SK-N-SH treated with all-trans-retinoic acid at 6 μM for 48 hours (cell line): ENCODE data around the gene CHSY3.

Experiments used
- ATAC-seq: fragments of 200-7000 bp; cut with Tn5 transposase; 3 replicates; pipeline ENCODE4 v1.9.1; 2020; ENCODE audit warnings: mild to moderate bottlenecking, moderate library complexity
- ARNTL ChIP-seq: fragments of 450-650 bp; formaldehyde crosslinking; IDR thresholded peaks from 2 replicates; pipeline ENCODE4 v1.5.0; 2020; ENCODE audit warnings: low read depth, mild to moderate bottlenecking, moderate library complexity, borderline replicate concordance
- BACH2 ChIP-seq: fragments of 250-450 bp; sonication (Bioruptor Pico); IDR thresholded peaks from 2 replicates; pipeline ENCODE4 v1.9.0; 2021; ENCODE audit warnings: mild to moderate bottlenecking, borderline replicate concordance
- CREB5 ChIP-seq: fragments of 250-450 bp; sonication (Bioruptor Pico); IDR thresholded peaks from 2 replicates; pipeline ENCODE4 v1.5.1; 2020; ENCODE audit warnings: low read depth, mild to moderate bottlenecking, moderate library complexity
- CSDC2 ChIP-seq: fragments of 250-450 bp; sonication (Bioruptor Pico); IDR thresholded peaks from 2 replicates; pipeline ENCODE4 v1.5.0; 2020; ENCODE audit warnings: mild to moderate bottlenecking, moderate library complexity
- CSRNP3 ChIP-seq: fragments of 250-450 bp; sonication (Bioruptor Pico); IDR thresholded peaks from 2 replicates; pipeline ENCODE4 v1.5.1; 2021; ENCODE audit warnings: mild to moderate bottlenecking, moderate library complexity
- ESRRG ChIP-seq: fragments of 250-450 bp; sonication (Bioruptor Pico); IDR thresholded peaks from 2 replicates; pipeline ENCODE4 v1.6.1; 2021; ENCODE audit warnings: mild to moderate bottlenecking
- GLIS3 ChIP-seq: fragments of 250-450 bp; sonication (Bioruptor Pico); IDR thresholded peaks from 2 replicates; pipeline ENCODE4 v1.5.0; 2020; ENCODE audit warnings: mild to moderate bottlenecking, moderate library complexity
- ISL1 ChIP-seq: fragments of 250-450 bp; sonication (Bioruptor Pico); IDR thresholded peaks from 2 replicates; pipeline ENCODE4 v2.1.2; 2022; ENCODE audit warnings: mild to moderate bottlenecking, moderate library complexity
- OSR1 ChIP-seq: fragments of 250-450 bp; sonication (Bioruptor Pico); IDR thresholded peaks from 2 replicates; pipeline ENCODE4 v1.8.0; 2022; ENCODE audit warnings: moderate library complexity, mild to moderate bottlenecking, inconsistent platforms
- PATZ1 ChIP-seq: fragments of 250-450 bp; sonication (Bioruptor Pico); IDR thresholded peaks from 2 replicates; pipeline ENCODE4 v1.8.0; 2020; ENCODE audit warnings: mild to moderate bottlenecking, moderate library complexity, borderline replicate concordance
- POU6F1 ChIP-seq: fragments of 250-450 bp; sonication (Bioruptor Pico); IDR thresholded peaks from 2 replicates; pipeline ENCODE4 v1.8.0; 2021; ENCODE audit warnings: low read depth, mild to moderate bottlenecking, moderate library complexity, borderline replicate concordance
- PPARA ChIP-seq: fragments of 250-450 bp; sonication (Bioruptor Pico); IDR thresholded peaks from 2 replicates; pipeline ENCODE4 v1.5.0; 2020; ENCODE audit warnings: mild to moderate bottlenecking, borderline replicate concordance
- RARB ChIP-seq: fragments of 250-450 bp; sonication (Bioruptor Pico); IDR thresholded peaks from 2 replicates; pipeline ENCODE4 v1.8.0; 2021; ENCODE audit warnings: mild to moderate bottlenecking, moderate library complexity
- SNAI2 ChIP-seq: fragments of 250-450 bp; sonication (Bioruptor Pico); IDR thresholded peaks from 2 replicates; pipeline ENCODE4 v1.5.0; 2020; ENCODE audit warnings: mild to moderate bottlenecking, moderate library complexity
- TCF4 ChIP-seq: fragments of 250-450 bp; sonication (Bioruptor Pico); IDR thresholded peaks from 2 replicates; pipeline ENCODE4 v1.8.0; 2021; ENCODE audit warnings: mild to moderate bottlenecking, moderate library complexity, borderline replicate concordance
- TSHZ2 ChIP-seq: fragments of 250-450 bp; sonication (Bioruptor Pico); IDR thresholded peaks from 2 replicates; pipeline ENCODE4 v1.5.0; 2020; ENCODE audit warnings: mild to moderate bottlenecking, moderate library complexity
- ZC3H10 ChIP-seq: fragments of 250-450 bp; sonication (Bioruptor Pico); IDR thresholded peaks from 2 replicates; pipeline ENCODE4 v1.5.1; 2021; ENCODE audit warnings: mild to moderate bottlenecking, moderate library complexity
- ZFP3 ChIP-seq: fragments of 250-450 bp; sonication (Bioruptor Pico); IDR thresholded peaks from 2 replicates; pipeline ENCODE4 v1.5.0; 2020; ENCODE audit warnings: mild to moderate bottlenecking, moderate library complexity
- ZNF565 ChIP-seq: fragments of 450-650 bp; formaldehyde crosslinking; conservative IDR thresholded peaks from 2 replicates; pipeline ENCODE4 v1.5.0; 2020; ENCODE audit warnings: low read depth, mild to moderate bottlenecking, moderate library complexity
- ZNF70 ChIP-seq: fragments of 450-650 bp; formaldehyde crosslinking; IDR thresholded peaks from 2 replicates; pipeline ENCODE4 v1.5.0; 2020; ENCODE audit warnings: mild to moderate bottlenecking, moderate library complexity
- ZNF8 ChIP-seq: fragments of 450-650 bp; formaldehyde crosslinking; IDR thresholded peaks from 2 replicates; pipeline ENCODE4 v1.5.0; 2020; ENCODE audit warnings: mild to moderate bottlenecking, moderate library complexity

Gene CHSY3

GRCh38 chr5:129977810-129978209 lies 73.5 kb downstream of the CHSY3 start:
- ATAC-seq, result no peak

GRCh38 chr5:129978270-129978669 lies 74.0 kb downstream of the CHSY3 start:
- no peak for ATAC-seq
- TF ChIP-seq ZNF70 (CRISPR knock-in tag), result no peak
- no peak for TF ChIP-seq RARB (CRISPR knock-in tag)
- TF ChIP-seq BACH2 (CRISPR knock-in tag), result no peak
- no peak for TF ChIP-seq ARNTL

More at GRCh38 chr5:129977810-129978209, 73.5 kb downstream of the CHSY3 start:
- TF ChIP-seq ZNF70 (CRISPR knock-in tag) (no peak), CREB5 (CRISPR knock-in tag) (no peak), ZNF565 (CRISPR knock-in tag) (no peak), RARB (CRISPR knock-in tag) (no peak), GLIS3 (CRISPR knock-in tag) (no peak), ZC3H10 (CRISPR knock-in tag) (no peak), TCF4 (CRISPR knock-in tag) (no peak), POU6F1 (CRISPR knock-in tag) (no peak), ISL1 (no peak), PPARA (CRISPR knock-in tag) (no peak), SNAI2 (no peak)

- no peak for TF ChIP-seq ZNF565 (CRISPR knock-in tag)
- no peak for TF ChIP-seq ESRRG (CRISPR knock-in tag)
- no peak for TF ChIP-seq ZFP3 (CRISPR knock-in tag)
- no peak for TF ChIP-seq PATZ1 (CRISPR knock-in tag)
- TF ChIP-seq PPARA (CRISPR knock-in tag), result no peak
- TF ChIP-seq TCF4 (CRISPR knock-in tag), result no peak
- no peak for TF ChIP-seq ZNF70 (CRISPR knock-in tag)
- TF ChIP-seq SNAI2, result no peak
- no peak for TF ChIP-seq ZC3H10 (CRISPR knock-in tag)
- TF ChIP-seq BACH2 (CRISPR knock-in tag), result no peak
- TF ChIP-seq ZNF8, result no peak
- TF ChIP-seq OSR1 (CRISPR knock-in tag), result no peak
- no peak for TF ChIP-seq CSRNP3 (CRISPR knock-in tag)
- TF ChIP-seq, all 23 proteins: peak for 0
These were observed 84.2 kb downstream of the CHSY3 start for GRCh38 chr5:129988453-129988852.

GRCh38 chr5:129991780-129992179 lies 87.5 kb downstream of the CHSY3 start:
- TF ChIP-seq CSDC2 (CRISPR knock-in tag), result no peak
- TF ChIP-seq ZNF8, result no peak
- no peak for TF ChIP-seq ZNF565 (CRISPR knock-in tag)
- no peak for TF ChIP-seq POU6F1 (CRISPR knock-in tag)
- TF ChIP-seq PPARA (CRISPR knock-in tag), result no peak
- TF ChIP-seq BACH2 (CRISPR knock-in tag), result no peak
- TF ChIP-seq ESRRG (CRISPR knock-in tag), result no peak
- TF ChIP-seq GLIS3 (CRISPR knock-in tag), result no peak
- no peak for TF ChIP-seq TSHZ2
- no peak for ATAC-seq

More at GRCh38 chr5:129988453-129988852, 84.2 kb downstream of the CHSY3 start:
- no peak for ATAC-seq
